GM06990 (cell line): ENCODE data around the gene PSMA5.

Source experiments
- DNase-seq: peaks from one replicate; pipeline ENCODE4 v3.0.0-alpha.2; 2011; ENCODE audit not compliant: insufficient read length; ENCODE audit errors: extremely low read depth
- H3K27me3 ChIP-seq: replicated peaks from 2 replicates; pipeline ENCODE4 v1.6.0; 2011; ENCODE audit warnings: low read length; ENCODE audit not compliant: control insufficient read depth, insufficient read depth
- H3K36me3 ChIP-seq: 2 replicates; pipeline ENCODE4 v1.5.1; 2011; ENCODE audit warnings: low read length; ENCODE audit not compliant: control insufficient read depth, insufficient read depth
- H3K4me3 ChIP-seq: replicated peaks from 2 replicates; pipeline ENCODE4 v1.5.1; 2011; ENCODE audit warnings: low read depth, mild to moderate bottlenecking, control low read depth, low read length
- TF ChIP-seq, protein P1 (sequence below): IDR thresholded peaks from 2 replicates; pipeline ENCODE4 v1.5.1; 2011; ENCODE audit warnings: low read length, control low read depth, mild to moderate bottlenecking, inconsistent platforms; ENCODE audit not compliant: insufficient read depth, poor library complexity, severe bottlenecking

The PSMA5 gene

DNA sequence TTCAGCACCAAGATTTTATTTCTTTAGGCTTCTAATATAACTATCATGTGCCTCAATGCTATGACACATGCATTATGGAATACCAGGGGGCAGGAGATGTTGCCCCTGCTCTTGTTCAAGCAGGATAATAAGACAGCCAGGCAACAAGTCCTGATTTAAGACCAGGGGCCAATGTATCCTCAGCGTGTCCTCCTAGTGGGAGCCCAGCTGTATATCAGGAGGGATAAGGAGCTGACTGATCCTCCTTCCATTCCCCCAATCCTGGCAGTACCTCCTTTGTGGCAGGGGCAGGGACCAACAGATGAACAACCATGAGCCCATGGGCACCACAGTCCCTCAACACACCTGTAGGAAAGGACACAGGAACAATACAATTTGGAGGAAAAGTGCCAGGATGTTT lies 57.8 kb downstream of the PSMA5 start:
- Histone ChIP-seq H3K4me3 (no peak overlapping the region), H3K36me3 (no peaks in the 10 kb centered on the region), H3K27me3 (no peaks in the 10 kb centered on the region)
- TF ChIP-seq, protein P1, sequence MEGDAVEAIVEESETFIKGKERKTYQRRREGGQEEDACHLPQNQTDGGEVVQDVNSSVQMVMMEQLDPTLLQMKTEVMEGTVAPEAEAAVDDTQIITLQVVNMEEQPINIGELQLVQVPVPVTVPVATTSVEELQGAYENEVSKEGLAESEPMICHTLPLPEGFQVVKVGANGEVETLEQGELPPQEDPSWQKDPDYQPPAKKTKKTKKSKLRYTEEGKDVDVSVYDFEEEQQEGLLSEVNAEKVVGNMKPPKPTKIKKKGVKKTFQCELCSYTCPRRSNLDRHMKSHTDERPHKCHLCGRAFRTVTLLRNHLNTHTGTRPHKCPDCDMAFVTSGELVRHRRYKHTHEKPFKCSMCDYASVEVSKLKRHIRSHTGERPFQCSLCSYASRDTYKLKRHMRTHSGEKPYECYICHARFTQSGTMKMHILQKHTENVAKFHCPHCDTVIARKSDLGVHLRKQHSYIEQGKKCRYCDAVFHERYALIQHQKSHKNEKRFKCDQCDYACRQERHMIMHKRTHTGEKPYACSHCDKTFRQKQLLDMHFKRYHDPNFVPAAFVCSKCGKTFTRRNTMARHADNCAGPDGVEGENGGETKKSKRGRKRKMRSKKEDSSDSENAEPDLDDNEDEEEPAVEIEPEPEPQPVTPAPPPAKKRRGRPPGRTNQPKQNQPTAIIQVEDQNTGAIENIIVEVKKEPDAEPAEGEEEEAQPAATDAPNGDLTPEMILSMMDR = no peak
- no peak for DNase-seq

DNA sequence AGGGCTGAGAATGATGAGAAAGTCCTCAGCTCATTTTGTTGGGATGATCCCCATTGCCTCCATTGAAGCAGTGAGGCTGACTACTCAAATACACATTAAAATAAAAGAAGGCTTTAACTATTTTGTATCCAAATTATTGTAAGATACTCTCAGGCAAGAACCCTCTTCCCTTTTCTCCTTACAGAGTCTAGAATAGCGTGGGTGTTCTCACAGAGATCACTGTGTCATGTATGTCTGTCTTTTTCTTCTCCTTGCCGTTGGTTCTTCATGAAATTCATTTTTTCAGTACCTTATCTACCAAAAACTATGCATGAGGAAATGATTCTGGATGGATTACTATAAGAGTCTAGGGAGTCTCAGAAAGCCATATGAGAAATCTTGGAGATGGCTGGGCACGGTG lies 58.6 kb downstream of the PSMA5 start:
- no peak for DNase-seq
- H3K4me3 ChIP-seq = no peak overlapping the region
- H3K36me3 ChIP-seq = no peaks in the 10 kb centered on the region
- H3K27me3 ChIP-seq = no peaks in the 10 kb centered on the region
- TF ChIP-seq, protein P1 = no peak

DNA sequence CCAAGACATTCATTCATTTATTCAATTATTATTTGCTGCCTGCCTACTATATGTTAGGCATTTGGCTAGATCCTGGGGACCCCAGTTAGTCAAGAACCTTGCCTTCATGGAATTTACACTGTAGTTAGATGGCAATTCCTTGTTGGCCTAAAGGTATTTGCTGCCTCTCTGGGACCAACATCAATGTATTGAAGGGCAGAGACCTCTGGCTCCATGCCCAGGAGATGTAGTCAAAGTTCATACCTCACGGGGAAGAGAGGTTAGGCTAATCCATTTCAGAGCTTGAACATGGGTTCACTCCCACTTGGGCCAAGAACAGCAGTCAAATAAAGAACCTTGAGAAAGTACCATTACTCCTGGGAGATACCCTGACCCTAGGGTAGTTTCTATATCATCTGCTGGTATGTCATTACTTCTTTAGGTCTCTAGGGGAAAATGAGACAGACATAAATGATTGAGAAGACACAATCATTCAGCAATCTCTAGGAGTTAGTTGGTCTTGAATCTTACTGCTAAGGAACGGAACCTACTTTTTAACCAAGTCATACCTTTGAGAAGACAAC lies 60.5 kb downstream of the PSMA5 start:
- TF ChIP-seq, protein P1 = no peak
- Histone ChIP-seq H3K4me3 (no peak overlapping the region), H3K36me3 (no peaks in the 10 kb centered on the region), H3K27me3 (no peaks in the 10 kb centered on the region)
- DNase-seq = no peak

DNA sequence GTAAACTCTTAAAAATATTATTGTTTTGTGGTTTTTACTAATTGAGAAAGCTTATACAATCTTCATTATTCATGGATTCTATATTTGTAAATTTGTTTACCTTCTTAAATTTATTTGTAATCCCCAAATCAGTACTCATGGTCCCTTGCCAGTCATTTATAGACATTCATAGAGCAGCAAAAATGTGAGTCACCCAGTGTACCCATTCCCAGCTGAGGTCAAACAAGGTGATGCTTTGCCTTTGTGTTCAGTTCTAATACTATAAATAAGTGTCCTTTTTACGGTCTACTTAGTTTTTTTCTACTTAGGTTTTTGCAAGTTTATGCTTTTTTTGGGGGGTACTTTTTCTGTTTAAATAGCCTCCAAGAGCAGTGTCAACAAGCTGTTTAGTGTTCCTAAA lies 64.6 kb downstream of the PSMA5 start:
- Histone ChIP-seq H3K27me3 (no peaks in the 10 kb centered on the region), H3K36me3 (no peaks in the 10 kb centered on the region), H3K4me3 (no peak overlapping the region)
- TF ChIP-seq, protein P1 = no peak
- no peak for DNase-seq

DNA sequence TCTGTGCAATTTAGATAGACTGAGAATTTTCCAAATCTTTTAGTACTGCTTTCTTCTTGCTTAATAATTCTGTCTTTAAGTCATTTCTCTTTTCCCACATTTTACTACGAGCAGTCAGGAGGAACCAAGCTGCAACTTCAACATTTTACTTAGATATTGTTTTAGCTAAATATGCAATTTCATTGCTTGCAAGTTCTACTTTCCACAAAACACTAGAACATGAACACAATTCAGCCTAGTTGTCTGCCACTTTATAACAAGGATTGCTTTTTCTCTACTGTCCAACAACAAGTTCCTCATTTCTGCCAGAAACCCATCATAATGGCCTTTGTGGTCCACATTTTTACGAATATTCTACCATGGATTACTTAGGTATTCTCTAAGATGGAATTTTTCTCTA lies 65.2 kb downstream of the PSMA5 start:
- TF ChIP-seq, protein P1 = no peak
- no peaks in the 10 kb centered on the region for H3K27me3 ChIP-seq
- H3K36me3 ChIP-seq = no peaks in the 10 kb centered on the region
- DNase-seq = no peak
- H3K4me3 ChIP-seq = no peak overlapping the region

DNA sequence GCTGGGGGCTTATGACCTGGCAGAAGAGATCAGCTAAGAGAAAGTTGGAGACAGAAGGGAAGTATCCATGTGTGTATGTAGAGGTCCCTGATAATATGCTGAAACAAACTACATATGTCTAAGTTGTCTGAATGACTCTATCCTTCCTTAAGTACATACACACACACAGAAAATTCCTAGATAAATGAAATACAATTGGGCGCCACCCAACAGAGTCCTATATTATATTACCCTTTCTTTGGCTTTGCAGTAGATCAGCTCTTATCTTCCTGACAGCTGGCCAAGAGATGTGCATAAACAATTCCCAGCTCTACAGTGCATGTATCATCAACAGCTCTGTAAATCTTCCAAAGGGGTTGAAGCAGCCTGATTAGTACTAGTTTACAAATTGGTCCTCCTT lies 68.6 kb downstream of the PSMA5 start:
- no peaks in the 10 kb centered on the region for H3K36me3 ChIP-seq
- no peak for DNase-seq
- no peak overlapping the region for H3K4me3 ChIP-seq
- no peaks in the 10 kb centered on the region for H3K27me3 ChIP-seq
- TF ChIP-seq, protein P1 = no peak
